Measurements from ENCODE around the gene WDR74. TPM values are rescaled to one million over a fixed set of nuclear protein-coding genes. Genes with fewer than 3 reads are reported as not detected.
A peak's percentile ranks its signal among the peaks of the same experiment; 100 is the strongest.

Gene WDR74
- total RNA-seq, 1 experiment from 2014 or later, result 110 TPM

DNA sequence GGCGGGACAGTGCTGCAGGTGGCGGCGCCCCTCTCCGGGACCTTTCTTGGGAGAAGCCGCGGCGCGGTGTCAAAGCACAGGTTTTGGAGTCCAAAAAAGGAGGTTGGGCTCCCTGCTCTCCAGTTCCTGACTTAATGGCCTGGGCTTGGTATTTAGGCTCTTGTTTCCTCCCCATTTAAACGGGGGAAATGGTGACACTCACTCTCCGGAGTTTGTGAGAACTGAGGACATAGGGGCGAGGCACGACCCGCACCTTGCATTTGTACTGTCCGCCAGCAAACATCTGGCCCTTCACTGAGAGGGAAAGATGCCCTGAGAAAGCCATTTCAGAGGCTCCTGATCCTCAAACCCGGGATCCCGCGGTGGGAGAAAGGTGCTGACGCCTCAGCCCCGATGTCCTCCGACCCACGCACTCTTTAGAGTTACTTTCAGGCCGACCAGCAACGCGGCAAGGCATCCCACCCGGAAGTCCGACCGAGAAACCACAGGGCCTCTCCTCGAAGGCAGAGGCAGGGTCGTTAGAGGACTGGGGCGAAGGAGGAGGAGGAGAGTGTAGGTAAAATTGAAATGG is 2.9 kb upstream of the WDR74 start:
- H3K36me3 Mint-ChIP-seq, result peaks cover 19% of the 10 kb centered on the region
- peaks cover 15% of the 10 kb centered on the region for H3K4me1 Mint-ChIP-seq
- ChIA-PET CTCF (interaction anchor here (1.1 to 3.4 kb wide), 3 partner anchors 14 to 55 kb away, joined by 4 to 29 read pairs (median 4); partner anchors contain the start of gene TMEM179B), POLR2A (interaction anchor here (0.6 to 3.4 kb wide), 12 partner anchors 10 to 268 kb away, joined by 3 to 83 read pairs (median 14); partner anchors contain the start of genes EEF1G, HNRNPUL2, SLC3A2 and STX5)
- H3K27me3 Mint-ChIP-seq (ENCODE audit: low read depth), result no peaks in the 10 kb centered on the region
- TF ChIP-seq FOXJ3 (CRISPR knock-in tag; IDR thresholded peaks at IDR 0.05; ENCODE audit: borderline replicate concordance) (no peak), TEAD1 (CRISPR knock-in tag; IDR thresholded peaks at IDR 0.05) (0 out of 2 replicates have a peak, but pooled peaks have one; percentile 38), SMAD4 (CRISPR knock-in tag; IDR thresholded peaks at IDR 0.05) (no peak), ZNF423 (CRISPR knock-in tag; IDR thresholded peaks at IDR 0.05) (peak; percentile 56; the same call in 1 of the 2 replicates)
- TF ChIP-seq, protein P1, sequence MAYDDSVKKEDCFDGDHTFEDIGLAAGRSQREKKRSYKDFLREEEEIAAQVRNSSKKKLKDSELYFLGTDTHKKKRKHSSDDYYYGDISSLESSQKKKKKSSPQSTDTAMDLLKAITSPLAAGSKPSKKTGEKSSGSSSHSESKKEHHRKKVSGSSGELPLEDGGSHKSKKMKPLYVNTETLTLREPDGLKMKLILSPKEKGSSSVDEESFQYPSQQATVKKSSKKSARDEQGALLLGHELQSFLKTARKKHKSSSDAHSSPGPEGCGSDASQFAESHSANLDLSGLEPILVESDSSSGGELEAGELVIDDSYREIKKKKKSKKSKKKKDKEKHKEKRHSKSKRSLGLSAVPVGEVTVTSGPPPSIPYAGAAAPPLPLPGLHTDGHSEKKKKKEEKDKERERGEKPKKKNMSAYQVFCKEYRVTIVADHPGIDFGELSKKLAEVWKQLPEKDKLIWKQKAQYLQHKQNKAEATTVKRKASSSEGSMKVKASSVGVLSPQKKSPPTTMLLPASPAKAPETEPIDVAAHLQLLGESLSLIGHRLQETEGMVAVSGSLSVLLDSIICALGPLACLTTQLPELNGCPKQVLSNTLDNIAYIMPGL (CRISPR knock-in tag; IDR thresholded peaks at IDR 0.05), result 0 out of 2 replicates have a peak, but pooled peaks have one; percentile 3
- TF ChIP-seq, protein P2, sequence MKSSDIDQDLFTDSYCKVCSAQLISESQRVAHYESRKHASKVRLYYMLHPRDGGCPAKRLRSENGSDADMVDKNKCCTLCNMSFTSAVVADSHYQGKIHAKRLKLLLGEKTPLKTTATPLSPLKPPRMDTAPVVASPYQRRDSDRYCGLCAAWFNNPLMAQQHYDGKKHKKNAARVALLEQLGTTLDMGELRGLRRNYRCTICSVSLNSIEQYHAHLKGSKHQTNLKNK (CRISPR knock-in tag; IDR thresholded peaks at IDR 0.05), result no peak
- TF ChIP-seq, protein P3, sequence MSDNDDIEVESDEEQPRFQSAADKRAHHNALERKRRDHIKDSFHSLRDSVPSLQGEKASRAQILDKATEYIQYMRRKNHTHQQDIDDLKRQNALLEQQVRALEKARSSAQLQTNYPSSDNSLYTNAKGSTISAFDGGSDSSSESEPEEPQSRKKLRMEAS (CRISPR knock-in tag; IDR thresholded peaks at IDR 0.05), result peak; percentile 52
- TF ChIP-seq, protein P4, sequence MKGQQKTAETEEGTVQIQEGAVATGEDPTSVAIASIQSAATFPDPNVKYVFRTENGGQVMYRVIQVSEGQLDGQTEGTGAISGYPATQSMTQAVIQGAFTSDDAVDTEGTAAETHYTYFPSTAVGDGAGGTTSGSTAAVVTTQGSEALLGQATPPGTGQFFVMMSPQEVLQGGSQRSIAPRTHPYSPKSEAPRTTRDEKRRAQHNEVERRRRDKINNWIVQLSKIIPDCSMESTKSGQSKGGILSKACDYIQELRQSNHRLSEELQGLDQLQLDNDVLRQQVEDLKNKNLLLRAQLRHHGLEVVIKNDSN (CRISPR knock-in tag; IDR thresholded peaks at IDR 0.05), result 0 out of 2 replicates have a peak, but pooled peaks have one; percentile 27
- H3K27ac Mint-ChIP-seq, result no peak overlapping the region
- peak; percentile 53 for DNase-seq (ENCODE audit: low spot score)
- ATAC-seq, result peak; percentile 2
- H3K9me3 Mint-ChIP-seq, result peaks cover 9% of the 10 kb centered on the region
- no peak overlapping the region for H3K4me3 Mint-ChIP-seq

DNA sequence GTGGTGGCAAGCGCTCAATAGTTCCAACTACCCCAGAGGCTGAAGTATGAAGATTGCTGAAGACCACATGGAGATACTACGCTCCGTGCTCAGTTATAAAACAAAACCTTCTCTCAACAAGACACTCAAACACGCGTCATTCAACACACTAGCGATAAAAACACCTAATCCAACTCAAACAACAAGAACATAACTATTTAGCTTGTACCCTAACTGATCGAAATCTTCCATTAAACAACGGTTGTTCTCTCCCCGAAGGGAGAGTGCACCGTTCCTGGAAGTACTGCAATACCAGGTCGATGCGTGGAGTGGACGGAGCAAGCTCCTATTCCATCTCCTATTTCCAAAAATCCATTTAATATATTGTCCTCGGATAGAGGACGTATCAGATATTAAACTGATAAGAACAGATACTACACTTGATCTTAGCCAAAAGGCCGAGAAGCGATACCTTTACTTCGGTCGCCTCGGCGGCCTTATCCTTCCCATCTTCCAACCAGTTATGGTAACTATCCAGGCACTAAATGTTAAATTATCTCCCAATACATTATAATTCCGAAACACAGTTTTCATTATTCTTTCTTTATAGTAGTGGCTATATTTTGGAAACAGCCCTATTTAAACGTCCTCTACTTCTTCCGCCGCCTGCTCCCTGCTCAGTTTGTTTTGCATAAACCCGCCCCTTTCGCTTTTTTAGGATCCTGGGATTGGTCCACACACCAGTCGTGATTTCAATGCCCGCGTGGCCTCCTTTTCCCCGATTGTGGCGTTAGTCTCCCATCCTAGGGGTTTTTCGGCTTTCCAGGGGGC is 2.2 kb upstream of the WDR74 start:
- ATAC-seq, result peak; percentile 77
- POLR2A ChIA-PET, result interaction anchor here (0.6 to 3.4 kb wide), 31 partner anchors 9 to 1035 kb away, joined by 3 to 83 read pairs (median 5); partner anchors contain the start of genes C11orf98, CSKMT, EEF1G and HNRNPUL2
- TF ChIP-seq, protein P5, sequence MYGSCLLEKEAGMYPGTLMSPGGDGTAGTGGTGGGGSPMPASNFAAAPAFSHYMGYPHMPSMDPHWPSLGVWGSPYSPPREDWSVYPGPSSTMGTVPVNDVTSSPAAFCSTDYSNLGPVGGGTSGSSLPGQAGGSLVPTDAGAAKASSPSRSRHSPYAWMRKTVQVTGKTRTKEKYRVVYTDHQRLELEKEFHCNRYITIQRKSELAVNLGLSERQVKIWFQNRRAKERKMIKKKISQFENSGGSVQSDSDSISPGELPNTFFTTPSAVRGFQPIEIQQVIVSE (CRISPR knock-in tag; IDR thresholded peaks at IDR 0.05; ENCODE audit: borderline replicate concordance), result peak; percentile 100
- TF ChIP-seq ZNF423 (CRISPR knock-in tag; IDR thresholded peaks at IDR 0.05) (peak; percentile 56), RORB (CRISPR knock-in tag; IDR thresholded peaks at IDR 0.05) (peak; percentile 100), FOXK1 (CRISPR knock-in tag; IDR thresholded peaks at IDR 0.05) (peak; percentile 90), NFYB (CRISPR knock-in tag; conservative IDR thresholded peaks at IDR 0.05; ENCODE audit: low read depth) (peak; percentile 50)
- TF ChIP-seq, protein P6, sequence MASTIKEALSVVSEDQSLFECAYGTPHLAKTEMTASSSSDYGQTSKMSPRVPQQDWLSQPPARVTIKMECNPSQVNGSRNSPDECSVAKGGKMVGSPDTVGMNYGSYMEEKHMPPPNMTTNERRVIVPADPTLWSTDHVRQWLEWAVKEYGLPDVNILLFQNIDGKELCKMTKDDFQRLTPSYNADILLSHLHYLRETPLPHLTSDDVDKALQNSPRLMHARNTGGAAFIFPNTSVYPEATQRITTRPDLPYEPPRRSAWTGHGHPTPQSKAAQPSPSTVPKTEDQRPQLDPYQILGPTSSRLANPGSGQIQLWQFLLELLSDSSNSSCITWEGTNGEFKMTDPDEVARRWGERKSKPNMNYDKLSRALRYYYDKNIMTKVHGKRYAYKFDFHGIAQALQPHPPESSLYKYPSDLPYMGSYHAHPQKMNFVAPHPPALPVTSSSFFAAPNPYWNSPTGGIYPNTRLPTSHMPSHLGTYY (CRISPR knock-in tag; IDR thresholded peaks at IDR 0.05), result peak; percentile 100
- TF ChIP-seq, protein P7, sequence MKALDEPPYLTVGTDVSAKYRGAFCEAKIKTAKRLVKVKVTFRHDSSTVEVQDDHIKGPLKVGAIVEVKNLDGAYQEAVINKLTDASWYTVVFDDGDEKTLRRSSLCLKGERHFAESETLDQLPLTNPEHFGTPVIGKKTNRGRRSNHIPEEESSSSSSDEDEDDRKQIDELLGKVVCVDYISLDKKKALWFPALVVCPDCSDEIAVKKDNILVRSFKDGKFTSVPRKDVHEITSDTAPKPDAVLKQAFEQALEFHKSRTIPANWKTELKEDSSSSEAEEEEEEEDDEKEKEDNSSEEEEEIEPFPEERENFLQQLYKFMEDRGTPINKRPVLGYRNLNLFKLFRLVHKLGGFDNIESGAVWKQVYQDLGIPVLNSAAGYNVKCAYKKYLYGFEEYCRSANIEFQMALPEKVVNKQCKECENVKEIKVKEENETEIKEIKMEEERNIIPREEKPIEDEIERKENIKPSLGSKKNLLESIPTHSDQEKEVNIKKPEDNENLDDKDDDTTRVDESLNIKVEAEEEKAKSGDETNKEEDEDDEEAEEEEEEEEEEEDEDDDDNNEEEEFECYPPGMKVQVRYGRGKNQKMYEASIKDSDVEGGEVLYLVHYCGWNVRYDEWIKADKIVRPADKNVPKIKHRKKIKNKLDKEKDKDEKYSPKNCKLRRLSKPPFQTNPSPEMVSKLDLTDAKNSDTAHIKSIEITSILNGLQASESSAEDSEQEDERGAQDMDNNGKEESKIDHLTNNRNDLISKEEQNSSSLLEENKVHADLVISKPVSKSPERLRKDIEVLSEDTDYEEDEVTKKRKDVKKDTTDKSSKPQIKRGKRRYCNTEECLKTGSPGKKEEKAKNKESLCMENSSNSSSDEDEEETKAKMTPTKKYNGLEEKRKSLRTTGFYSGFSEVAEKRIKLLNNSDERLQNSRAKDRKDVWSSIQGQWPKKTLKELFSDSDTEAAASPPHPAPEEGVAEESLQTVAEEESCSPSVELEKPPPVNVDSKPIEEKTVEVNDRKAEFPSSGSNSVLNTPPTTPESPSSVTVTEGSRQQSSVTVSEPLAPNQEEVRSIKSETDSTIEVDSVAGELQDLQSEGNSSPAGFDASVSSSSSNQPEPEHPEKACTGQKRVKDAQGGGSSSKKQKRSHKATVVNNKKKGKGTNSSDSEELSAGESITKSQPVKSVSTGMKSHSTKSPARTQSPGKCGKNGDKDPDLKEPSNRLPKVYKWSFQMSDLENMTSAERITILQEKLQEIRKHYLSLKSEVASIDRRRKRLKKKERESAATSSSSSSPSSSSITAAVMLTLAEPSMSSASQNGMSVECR (CRISPR knock-in tag; IDR thresholded peaks at IDR 0.05; ENCODE audit: borderline replicate concordance), result peak; percentile 96
- TF ChIP-seq, protein P8, sequence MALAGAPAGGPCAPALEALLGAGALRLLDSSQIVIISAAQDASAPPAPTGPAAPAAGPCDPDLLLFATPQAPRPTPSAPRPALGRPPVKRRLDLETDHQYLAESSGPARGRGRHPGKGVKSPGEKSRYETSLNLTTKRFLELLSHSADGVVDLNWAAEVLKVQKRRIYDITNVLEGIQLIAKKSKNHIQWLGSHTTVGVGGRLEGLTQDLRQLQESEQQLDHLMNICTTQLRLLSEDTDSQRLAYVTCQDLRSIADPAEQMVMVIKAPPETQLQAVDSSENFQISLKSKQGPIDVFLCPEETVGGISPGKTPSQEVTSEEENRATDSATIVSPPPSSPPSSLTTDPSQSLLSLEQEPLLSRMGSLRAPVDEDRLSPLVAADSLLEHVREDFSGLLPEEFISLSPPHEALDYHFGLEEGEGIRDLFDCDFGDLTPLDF (CRISPR knock-in tag; IDR thresholded peaks at IDR 0.05), result no peak
- TF ChIP-seq, protein P9, sequence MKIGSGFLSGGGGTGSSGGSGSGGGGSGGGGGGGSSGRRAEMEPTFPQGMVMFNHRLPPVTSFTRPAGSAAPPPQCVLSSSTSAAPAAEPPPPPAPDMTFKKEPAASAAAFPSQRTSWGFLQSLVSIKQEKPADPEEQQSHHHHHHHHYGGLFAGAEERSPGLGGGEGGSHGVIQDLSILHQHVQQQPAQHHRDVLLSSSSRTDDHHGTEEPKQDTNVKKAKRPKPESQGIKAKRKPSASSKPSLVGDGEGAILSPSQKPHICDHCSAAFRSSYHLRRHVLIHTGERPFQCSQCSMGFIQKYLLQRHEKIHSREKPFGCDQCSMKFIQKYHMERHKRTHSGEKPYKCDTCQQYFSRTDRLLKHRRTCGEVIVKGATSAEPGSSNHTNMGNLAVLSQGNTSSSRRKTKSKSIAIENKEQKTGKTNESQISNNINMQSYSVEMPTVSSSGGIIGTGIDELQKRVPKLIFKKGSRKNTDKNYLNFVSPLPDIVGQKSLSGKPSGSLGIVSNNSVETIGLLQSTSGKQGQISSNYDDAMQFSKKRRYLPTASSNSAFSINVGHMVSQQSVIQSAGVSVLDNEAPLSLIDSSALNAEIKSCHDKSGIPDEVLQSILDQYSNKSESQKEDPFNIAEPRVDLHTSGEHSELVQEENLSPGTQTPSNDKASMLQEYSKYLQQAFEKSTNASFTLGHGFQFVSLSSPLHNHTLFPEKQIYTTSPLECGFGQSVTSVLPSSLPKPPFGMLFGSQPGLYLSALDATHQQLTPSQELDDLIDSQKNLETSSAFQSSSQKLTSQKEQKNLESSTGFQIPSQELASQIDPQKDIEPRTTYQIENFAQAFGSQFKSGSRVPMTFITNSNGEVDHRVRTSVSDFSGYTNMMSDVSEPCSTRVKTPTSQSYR (CRISPR knock-in tag; IDR thresholded peaks at IDR 0.05), result peak; percentile 91

More for the DNA sequence above, 2.2 kb upstream of the WDR74 start:
- DNase-seq (ENCODE audit: low spot score), result peak; percentile 87
- H3K27me3 Mint-ChIP-seq (ENCODE audit: low read depth), result no peaks in the 10 kb centered on the region
- H3K36me3 Mint-ChIP-seq, result peaks cover 18% of the 10 kb centered on the region
- H3K4me1 Mint-ChIP-seq, result peaks cover 15% of the 10 kb centered on the region
- CTCF ChIA-PET, result interaction anchor here (0.9 to 3.4 kb wide), 8 partner anchors 9 to 134 kb away, joined by 3 to 29 read pairs (median 4); partner anchors contain the start of genes BSCL2, GNG3, STX5 and TEX54
- H3K9me3 Mint-ChIP-seq, result peaks cover 4% of the 10 kb centered on the region; the same call in 1 of the 2 replicates
- H3K27ac Mint-ChIP-seq, result no peak overlapping the region
- no peak overlapping the region for H3K4me3 Mint-ChIP-seq

Data from WTC11 (cell line).